ENCODE measurements around the gene TGDS.

GRCh38 chr13:94549232-94550061 lies 46.5 kb downstream of the TGDS start:
- TF ChIP-seq, protein P1, sequence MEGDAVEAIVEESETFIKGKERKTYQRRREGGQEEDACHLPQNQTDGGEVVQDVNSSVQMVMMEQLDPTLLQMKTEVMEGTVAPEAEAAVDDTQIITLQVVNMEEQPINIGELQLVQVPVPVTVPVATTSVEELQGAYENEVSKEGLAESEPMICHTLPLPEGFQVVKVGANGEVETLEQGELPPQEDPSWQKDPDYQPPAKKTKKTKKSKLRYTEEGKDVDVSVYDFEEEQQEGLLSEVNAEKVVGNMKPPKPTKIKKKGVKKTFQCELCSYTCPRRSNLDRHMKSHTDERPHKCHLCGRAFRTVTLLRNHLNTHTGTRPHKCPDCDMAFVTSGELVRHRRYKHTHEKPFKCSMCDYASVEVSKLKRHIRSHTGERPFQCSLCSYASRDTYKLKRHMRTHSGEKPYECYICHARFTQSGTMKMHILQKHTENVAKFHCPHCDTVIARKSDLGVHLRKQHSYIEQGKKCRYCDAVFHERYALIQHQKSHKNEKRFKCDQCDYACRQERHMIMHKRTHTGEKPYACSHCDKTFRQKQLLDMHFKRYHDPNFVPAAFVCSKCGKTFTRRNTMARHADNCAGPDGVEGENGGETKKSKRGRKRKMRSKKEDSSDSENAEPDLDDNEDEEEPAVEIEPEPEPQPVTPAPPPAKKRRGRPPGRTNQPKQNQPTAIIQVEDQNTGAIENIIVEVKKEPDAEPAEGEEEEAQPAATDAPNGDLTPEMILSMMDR (IDR thresholded peaks at IDR 0.05): peak in 1 of 6 experiments; percentile 9
- peak in 2 of 4 donors; percentile 28 to 45 for TF ChIP-seq POLR2A (IDR thresholded peaks at IDR 0.05)

Data from esophagus squamous epithelium (tissue), 4 donors.